Neural progenitor cell (in vitro differentiated cells): ENCODE results near the gene REXO5.

Experiments used
- EZH2 ChIP-seq: fragments of 200-600 bp; sonication (generic); IDR thresholded peaks from 2 replicates; pipeline ENCODE4 v1.6.1; 2017; ENCODE audit warnings: antibody characterized with exemption, mild to moderate bottlenecking, moderate library complexity
- TF ChIP-seq, protein P1 (sequence below): fragments of 200-600 bp; sonication (generic); IDR thresholded peaks from 2 replicates; pipeline ENCODE4 v1.5.1; 2017; ENCODE audit warnings: antibody characterized with exemption, mild to moderate bottlenecking

GRCh38 chr16:20833086-20833485 lies 26.8 kb downstream of the REXO5 start:
- no peak for TF ChIP-seq EZH2
- TF ChIP-seq, protein P1, sequence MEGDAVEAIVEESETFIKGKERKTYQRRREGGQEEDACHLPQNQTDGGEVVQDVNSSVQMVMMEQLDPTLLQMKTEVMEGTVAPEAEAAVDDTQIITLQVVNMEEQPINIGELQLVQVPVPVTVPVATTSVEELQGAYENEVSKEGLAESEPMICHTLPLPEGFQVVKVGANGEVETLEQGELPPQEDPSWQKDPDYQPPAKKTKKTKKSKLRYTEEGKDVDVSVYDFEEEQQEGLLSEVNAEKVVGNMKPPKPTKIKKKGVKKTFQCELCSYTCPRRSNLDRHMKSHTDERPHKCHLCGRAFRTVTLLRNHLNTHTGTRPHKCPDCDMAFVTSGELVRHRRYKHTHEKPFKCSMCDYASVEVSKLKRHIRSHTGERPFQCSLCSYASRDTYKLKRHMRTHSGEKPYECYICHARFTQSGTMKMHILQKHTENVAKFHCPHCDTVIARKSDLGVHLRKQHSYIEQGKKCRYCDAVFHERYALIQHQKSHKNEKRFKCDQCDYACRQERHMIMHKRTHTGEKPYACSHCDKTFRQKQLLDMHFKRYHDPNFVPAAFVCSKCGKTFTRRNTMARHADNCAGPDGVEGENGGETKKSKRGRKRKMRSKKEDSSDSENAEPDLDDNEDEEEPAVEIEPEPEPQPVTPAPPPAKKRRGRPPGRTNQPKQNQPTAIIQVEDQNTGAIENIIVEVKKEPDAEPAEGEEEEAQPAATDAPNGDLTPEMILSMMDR: no peak
